HG03103 (cell line): ENCODE data around the gene HIF1AN.
A peak's percentile ranks its signal among the peaks of the same experiment; 100 is the strongest.

Experiments
- ATAC-seq: cut with Tn5 transposase; IDR thresholded peaks from one replicate; pipeline ENCODE4 v1.9.1; 2021; ENCODE audit warnings: low read depth; ENCODE audit not compliant: unreplicated experiment

The HIF1AN gene

GRCh38 chr10:100535715-100536353 lies at the start of gene HIF1AN:
TSS of gene HIF1AN (plus strand) at chr10:100535943. CDS start at chr10:100535959, 16 bp downstream.
- peak; percentile 88 for ATAC-seq

DNA sequence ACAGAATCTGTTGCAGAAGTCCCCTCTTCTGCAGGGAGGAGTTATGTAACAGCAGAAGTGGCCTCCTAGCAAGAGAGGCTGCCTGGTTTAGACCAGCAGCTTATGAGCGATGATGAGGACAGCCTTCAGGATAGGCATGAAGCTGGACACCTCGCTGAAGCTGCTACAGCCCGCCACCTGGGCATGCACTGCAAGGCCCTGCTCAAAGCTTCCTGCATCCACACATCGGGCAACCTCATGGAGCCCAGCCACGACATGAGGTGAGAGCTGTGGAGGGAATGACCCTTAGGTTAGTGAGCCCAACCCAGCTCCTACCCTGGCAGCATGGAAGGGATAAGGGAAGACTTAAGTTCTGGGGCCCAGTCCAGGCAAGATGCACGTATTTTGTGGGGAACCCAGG lies 48.2 kb upstream of the HIF1AN start:
- no peak for ATAC-seq

DNA sequence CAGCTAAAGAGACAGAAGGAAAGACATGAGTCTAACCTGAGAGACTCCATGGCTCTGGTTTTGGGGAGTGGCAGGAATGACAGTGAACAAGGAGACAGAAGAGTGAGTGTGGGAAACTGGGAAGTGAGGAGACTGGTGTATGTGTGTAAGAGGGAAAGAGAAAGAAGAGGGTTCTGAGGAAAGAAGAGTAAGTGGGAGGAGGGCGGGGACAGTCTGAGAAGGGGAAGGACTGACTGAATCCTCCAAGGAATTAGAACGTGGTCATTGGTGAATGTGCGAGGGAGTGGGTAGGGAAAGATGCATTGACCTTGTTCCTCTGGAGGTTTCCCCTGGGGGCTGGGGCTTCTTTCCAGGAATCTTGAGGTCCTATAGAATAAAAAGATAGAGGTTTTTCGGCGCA lies 46.3 kb upstream of the HIF1AN start:
- no peak for ATAC-seq

GRCh38 chr10:100490531-100490930 lies 45.2 kb upstream of the HIF1AN start:
- ATAC-seq, result no peak

- ATAC-seq, result no peak
Measured at GRCh38 chr10:100496567-100496966, 39.2 kb upstream of the HIF1AN start.

DNA sequence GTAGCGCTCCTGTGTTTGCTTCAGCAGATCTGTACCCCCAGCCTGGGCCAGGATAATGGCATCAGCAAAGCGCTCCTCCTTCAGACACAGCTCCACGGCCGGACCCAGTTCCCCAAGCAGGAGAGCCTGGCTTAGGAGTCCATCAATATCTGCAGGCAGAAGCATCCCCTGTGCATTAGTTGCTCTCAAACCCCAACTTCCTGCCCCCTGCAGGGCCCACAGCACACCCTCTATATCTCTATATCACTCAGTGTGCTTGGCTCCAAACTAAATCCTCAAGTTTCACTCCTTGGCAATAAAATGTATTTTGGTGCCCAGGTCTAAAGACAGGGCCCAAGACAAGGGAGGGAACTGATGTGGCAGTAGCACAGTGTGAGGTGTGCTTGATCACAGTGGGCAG lies 37.7 kb upstream of the HIF1AN start:
- ATAC-seq, result no peak

- no peak for ATAC-seq
Measured at GRCh38 chr10:100501423-100501822, 34.3 kb upstream of the HIF1AN start.

GRCh38 chr10:100502926-100503494 lies 32.7 kb upstream of the HIF1AN start:
- no peak for ATAC-seq

- ATAC-seq, result no peak
Measured at GRCh38 chr10:100504096-100504495, 31.6 kb upstream of the HIF1AN start.

DNA sequence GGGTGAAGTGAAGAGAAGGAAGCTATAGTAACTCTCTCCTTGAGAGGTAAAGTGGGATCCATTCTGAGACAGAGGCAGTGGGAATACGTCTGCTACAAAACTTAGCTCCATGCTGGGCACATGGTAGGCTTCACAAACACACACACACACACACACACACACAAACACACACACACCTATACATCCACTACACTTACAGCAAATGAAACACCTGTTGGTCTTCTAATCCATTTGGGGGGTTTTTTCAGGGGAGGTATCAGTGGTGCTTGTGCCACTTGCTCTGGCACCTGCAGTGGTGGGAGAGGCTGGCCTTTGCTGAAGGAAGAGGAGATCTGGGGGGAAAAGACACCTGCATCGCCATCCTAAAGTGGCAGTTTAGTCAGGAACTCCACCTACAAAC lies 30.6 kb upstream of the HIF1AN start:
- ATAC-seq, result no peak

GRCh38 chr10:100506596-100507356 lies 29.0 kb upstream of the HIF1AN start:
- no peak for ATAC-seq

GRCh38 chr10:100507357-100507732 lies 28.4 kb upstream of the HIF1AN start:
- ATAC-seq, result no peak

GRCh38 chr10:100508266-100508665 lies 27.5 kb upstream of the HIF1AN start:
- no peak for ATAC-seq

GRCh38 chr10:100508691-100509150 lies 27.0 kb upstream of the HIF1AN start:
- peak; percentile 68 for ATAC-seq

DNA sequence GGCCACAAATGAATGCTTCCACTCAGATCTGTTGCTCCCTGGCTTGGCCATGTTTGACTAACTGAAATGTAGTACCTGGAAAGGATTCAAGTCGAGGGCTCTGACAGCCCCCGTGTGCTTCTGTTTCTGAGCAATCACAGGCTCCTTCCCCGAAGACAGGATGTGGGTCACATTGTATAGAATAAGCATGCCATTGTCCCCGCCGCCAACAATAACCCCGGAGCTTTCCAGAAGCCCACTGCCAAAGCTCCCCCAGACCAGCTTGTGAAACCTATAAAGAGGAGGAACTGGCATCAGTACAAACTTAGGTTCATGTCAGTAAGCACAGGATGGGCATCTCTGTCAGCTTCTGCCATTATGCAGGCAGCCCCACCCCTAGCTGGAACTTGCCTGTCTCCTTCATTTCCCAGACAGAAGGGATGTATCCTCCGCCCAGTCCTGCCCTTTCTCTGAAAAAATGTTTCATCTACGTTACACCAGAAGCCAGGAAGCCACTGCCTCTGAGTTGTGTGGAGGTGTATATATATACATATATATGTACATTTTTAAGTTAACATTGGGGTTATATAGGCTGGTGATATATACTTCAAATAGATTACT lies 26.4 kb upstream of the HIF1AN start:
- no peak for ATAC-seq

DNA sequence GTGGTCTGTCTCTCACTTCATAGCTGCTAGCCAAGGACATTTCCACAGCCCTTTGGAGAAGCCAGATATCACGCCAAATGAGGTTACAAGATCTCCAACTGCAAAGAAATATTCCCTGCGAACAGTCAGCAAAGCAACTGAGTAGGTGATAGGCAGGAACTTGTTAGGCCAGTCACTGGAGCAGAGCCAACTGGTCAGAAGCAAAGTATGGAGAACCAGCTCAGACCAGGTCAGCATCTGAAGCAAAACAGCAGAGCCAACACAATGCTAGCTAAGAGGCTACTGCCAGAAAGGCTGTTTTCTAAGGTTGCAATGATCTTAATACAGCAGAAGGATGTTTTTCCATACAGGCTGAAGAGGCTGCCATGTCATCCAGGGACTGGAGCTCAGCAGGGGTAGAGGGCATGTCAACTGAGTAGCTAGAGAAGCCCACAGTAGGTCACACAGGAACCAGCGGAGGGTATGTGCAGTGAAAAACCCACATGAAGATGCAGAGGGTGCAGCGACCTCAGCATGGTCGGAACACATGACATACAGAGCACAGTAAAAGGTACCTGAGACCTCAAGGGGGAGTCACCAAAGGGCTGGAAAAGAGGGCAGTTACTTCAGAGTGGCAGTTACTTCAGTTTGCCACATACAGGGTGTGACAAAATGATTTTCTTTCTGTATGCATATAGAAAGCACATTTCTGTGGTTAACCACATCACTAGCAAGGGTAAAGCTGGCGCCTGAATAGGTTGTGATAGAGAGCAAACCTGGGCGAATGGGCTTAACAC lies 25.0 kb upstream of the HIF1AN start:
- ATAC-seq, result no peak

DNA sequence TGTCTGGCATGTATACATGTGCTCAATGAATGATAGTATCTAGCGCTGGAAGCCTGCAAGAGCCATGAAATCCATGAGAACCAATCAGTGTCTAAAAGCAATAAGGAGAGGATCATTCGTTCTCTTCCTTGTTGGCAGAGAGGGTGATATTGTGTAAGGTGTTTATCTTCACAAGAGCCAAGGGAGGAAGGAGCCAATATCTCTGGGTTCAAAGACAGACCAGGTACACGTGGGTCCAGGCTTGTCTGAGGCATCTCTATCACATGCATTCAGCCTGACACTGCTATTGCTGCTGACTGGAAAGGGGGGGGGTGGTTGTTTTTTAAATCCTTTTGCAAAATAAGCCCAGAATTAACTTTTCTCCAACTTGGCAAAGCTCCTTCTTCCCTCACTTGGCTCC lies 20.1 kb upstream of the HIF1AN start:
- ATAC-seq, result no peak

DNA sequence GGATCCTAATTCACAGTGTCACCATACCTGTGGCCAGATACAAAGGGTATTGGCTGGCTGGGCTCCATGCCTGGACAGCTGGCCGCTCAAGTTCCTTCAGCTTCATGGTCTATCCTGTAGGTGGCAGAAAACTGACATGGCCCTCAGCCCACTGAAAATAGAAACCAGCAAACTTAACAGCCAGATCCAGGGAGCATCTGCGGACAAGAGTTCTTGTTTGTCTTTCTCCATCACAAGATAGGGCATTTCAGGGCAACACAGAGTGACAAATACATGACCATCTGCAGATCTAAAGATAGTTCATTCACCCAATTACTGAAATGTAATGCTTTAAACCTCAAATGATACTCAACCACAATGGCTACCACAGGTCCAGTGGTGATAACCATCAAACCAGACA lies 18.9 kb upstream of the HIF1AN start:
- ATAC-seq, result no peak

DNA sequence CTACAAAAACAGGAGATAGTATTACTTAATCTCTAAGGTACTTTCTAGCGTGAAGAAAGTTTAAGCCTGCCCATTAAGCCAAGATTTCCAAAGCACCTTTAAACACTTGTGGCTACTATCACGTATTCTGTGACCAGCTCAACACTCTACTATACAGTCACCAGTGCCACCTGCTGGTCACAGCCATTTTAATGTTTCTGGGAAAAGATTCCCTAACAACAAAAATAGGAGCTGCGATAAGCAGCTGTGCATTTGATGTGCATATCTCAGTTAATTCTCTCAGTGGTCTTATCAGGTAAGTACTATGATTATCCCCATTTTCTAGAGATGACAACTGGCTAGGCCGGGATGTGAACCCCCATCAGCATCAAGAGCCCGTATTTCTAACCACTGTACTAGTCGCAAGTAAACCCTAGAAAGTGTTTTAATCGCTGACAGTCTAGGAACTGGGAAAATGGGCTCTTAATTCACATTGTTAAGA lies 16.9 kb upstream of the HIF1AN start:
- no peak for ATAC-seq

GRCh38 chr10:100519311-100520051 lies 16.3 kb upstream of the HIF1AN start, which contains the start of gene SEC31B:
TSS of gene SEC31B (minus strand) at chr10:100519861. CDS start at chr10:100516952, 2,909 bp downstream.
- no peak for ATAC-seq
